Bronchial smooth muscle cell (primary cell): ENCODE measurements around the gene GTF2IRD2. TPM values are rescaled to one million over a fixed set of nuclear protein-coding genes. Genes with fewer than 3 reads are reported as not detected.

Source experiments
- total RNA-seq: library from RNA; depleted of rRNA; stranded (reverse); fragments of >200 nt; gene quantifications from 2 replicates; pipeline ENCODE4 v1.2.1, GENCODE V29; 2014

The GTF2IRD2 gene
- 5.1 and 9.5 TPM in 2 replicates for total RNA-seq

GRCh38 chr7:74850833-74851721 is at the start of gene GTF2IRD2:
GTF2IRD2 (minus strand) TSS chr7:74851605; CDS start chr7:74836378, 15,227 bp downstream.

GRCh38 chr7:74773760-74774750 is 77.3 kb downstream of the GTF2IRD2 start, which contains the start of gene NCF1:
NCF1 (plus strand) TSS chr7:74774011; CDS start chr7:74774032, 21 bp downstream.

Other genes starting within 250 kb of the GTF2IRD2 start
- gene GTF2I, start 193.9 kb downstream of the GTF2IRD2 start, total RNA-seq: 46.9 and 78.3 TPM in 2 replicates
- gene NCF1, start 77.6 kb downstream of the GTF2IRD2 start, total RNA-seq: under 0.01 TPM in 1 of 2 replicates, not detected in the other
- gene CASTOR2, start 113.1 kb upstream of the GTF2IRD2 start, total RNA-seq: 9.5 and 17.2 TPM in 2 replicates
- gene RCC1L, start 222.2 kb upstream of the GTF2IRD2 start, total RNA-seq: 48.9 and 58.8 TPM in 2 replicates
- 19.7 and 21.0 TPM in 2 replicates for gene GTF2IRD2B, start 241.0 kb upstream of the GTF2IRD2 start, total RNA-seq